K562 (cell line): Measurements from ENCODE around the gene OPA1. TPM values are rescaled to one million over a fixed set of nuclear protein-coding genes. Genes with fewer than 3 reads are reported as not detected.

Source experiments
- DLX4 ChIP-seq: fragments of 250-450 bp; sonication (Bioruptor Pico); IDR thresholded peaks from 2 replicates; pipeline ENCODE4 v1.6.1; 2021; ENCODE audit warnings: mild to moderate bottlenecking
- FOXP4 ChIP-seq: sonication (generic); formaldehyde crosslinking; IDR thresholded peaks from 2 replicates; pipeline ENCODE4 v1.8.0; 2022; ENCODE audit warnings: mild to moderate bottlenecking, missing genetic modification reagents, borderline replicate concordance
- HDAC2 ChIP-seq: fragments of 450-650 bp; IDR thresholded peaks from 2 replicates; pipeline ENCODE4 v1.6.1; 2016; ENCODE audit warnings: mild to moderate bottlenecking
- HDAC8 ChIP-seq: fragments of 450-650 bp; IDR thresholded peaks from 2 replicates; pipeline ENCODE4 v1.6.1; 2016; ENCODE audit warnings: mild to moderate bottlenecking, missing genetic modification characterization, moderate library complexity, missing compliant biosample characterization
- KAT7 ChIP-seq: sonication (generic); formaldehyde crosslinking; IDR thresholded peaks from 2 replicates; pipeline ENCODE4 v1.8.0; 2022; ENCODE audit warnings: missing genetic modification reagents, mild to moderate bottlenecking, borderline replicate concordance
- MNT ChIP-seq, 2 experiments: fragments of 450-650 bp; conservative IDR thresholded peaks; 2 replicates each; pipeline ENCODE4 v1.6.1; 2017; ENCODE audit warnings: mild to moderate bottlenecking in 2 of 2, moderate library complexity in 2 of 2
- NFIX ChIP-seq: fragments of 250-450 bp; sonication (Bioruptor Pico); IDR thresholded peaks from 2 replicates; pipeline ENCODE4 v1.4.0; 2020; ENCODE audit warnings: low read depth, mild to moderate bottlenecking, moderate library complexity
- NONO ChIP-seq, 2 experiments: fragments of 200-400 bp in 1 of 2; fragments of 450-650 bp in 1 of 2; formaldehyde crosslinking in 1 of 2; IDR thresholded peaks; 2 replicates each; pipeline ENCODE4 v1.6.1; 2017; ENCODE audit warnings: low read depth in 2 of 2, mild to moderate bottlenecking in 2 of 2, moderate library complexity in 2 of 2, low read length in 1 of 2
- NR3C1 ChIP-seq: sonication (generic); formaldehyde crosslinking; IDR thresholded peaks from 2 replicates; pipeline ENCODE4 v1.8.1; 2022; ENCODE audit warnings: missing genetic modification reagents
- PHF8 ChIP-seq: fragments of 200-600 bp; sonication (generic); IDR thresholded peaks from 2 replicates; pipeline ENCODE4 v1.6.1; 2012; ENCODE audit warnings: mixed run types, mild to moderate bottlenecking, inconsistent platforms, low read length, moderate library complexity, borderline replicate concordance
- RAD51 ChIP-seq: fragments of 450-650 bp; IDR thresholded peaks from 2 replicates; pipeline ENCODE4 v1.7.1; 2016; ENCODE audit warnings: low read depth, mild to moderate bottlenecking, borderline replicate concordance
- SETDB1 ChIP-seq: IDR thresholded peaks from one replicate; pipeline ENCODE4 v1.6.1; 2012; ENCODE audit warnings: low read length, control low read depth, inconsistent platforms
- SNRNP70 ChIP-seq: fragments of 200-400 bp; formaldehyde crosslinking; optimal IDR thresholded peaks from 2 replicates; pipeline ENCODE3; 2017; ENCODE audit warnings: low read depth, low read length
- SP1 ChIP-seq: sonication (generic); formaldehyde crosslinking; IDR thresholded peaks from 2 replicates; pipeline ENCODE4 v1.8.1; 2022; ENCODE audit warnings: mild to moderate bottlenecking, missing genetic modification reagents
- TAL1 ChIP-seq: fragments of 450-650 bp; IDR thresholded peaks from 2 replicates; pipeline ENCODE4 v1.6.1; 2016; ENCODE audit warnings: mild to moderate bottlenecking
- TOE1 ChIP-seq, 2 experiments: fragments of 450-650 bp in 1 of 2; sonication (generic) in 1 of 2; formaldehyde crosslinking in 1 of 2; IDR thresholded peaks; 2 replicates each; pipeline versions ENCODE4 v1.7.1 to v1.8.0; 2016 to 2022; ENCODE audit warnings: borderline replicate concordance in 2 of 2, mild to moderate bottlenecking in 2 of 2, antibody characterized with exemption in 1 of 2, inconsistent platforms in 1 of 2, low read depth in 1 of 2, missing genetic modification reagents in 1 of 2, moderate library complexity in 1 of 2
- ZKSCAN1 ChIP-seq: fragments of 150-350 bp; IDR thresholded peaks from 2 replicates; pipeline ENCODE4 v1.6.1; 2016; ENCODE audit warnings: low read depth, low read length
- ZNF263 ChIP-seq: sonication (generic); formaldehyde crosslinking; IDR thresholded peaks from 2 replicates; pipeline ENCODE4 v1.8.0; 2022; ENCODE audit warnings: mild to moderate bottlenecking, missing genetic modification reagents, borderline replicate concordance
- ZNF551 ChIP-seq: fragments of 250-450 bp; sonication (Bioruptor Pico); IDR thresholded peaks from 2 replicates; pipeline ENCODE4 v1.5.0; 2021; ENCODE audit warnings: mild to moderate bottlenecking, moderate library complexity
- ZNF766 ChIP-seq: fragments of 200-800 bp; sonication (Bioruptor generic); conservative IDR thresholded peaks from 2 replicates; pipeline ENCODE4 v1.6.1; 2016; ENCODE audit warnings: missing genetic modification characterization, missing compliant biosample characterization
- ZNF77 ChIP-seq: fragments of 250-450 bp; sonication (Bioruptor Pico); IDR thresholded peaks from 2 replicates; pipeline ENCODE4 v1.5.0; 2020
- ZZZ3 ChIP-seq: fragments of 450-650 bp; IDR thresholded peaks from 2 replicates; pipeline ENCODE4 v1.6.1; 2016; ENCODE audit warnings: antibody characterized with exemption, mild to moderate bottlenecking, moderate library complexity
- polyA plus RNA-seq, 8 experiments: library from polyadenylated mRNA; depleted of rRNA in 4 of 8; stranded (reverse) in 5 of 8; unstranded in 3 of 8; fragments of >200 nt; fragmentation: Nextera tagmentation in 2 of 8; fragmentation: Illumina TruSeq in 1 of 8; extraction: Ambion mirVana in 2 of 8; extraction: Trizol in 1 of 8; gene quantifications; 2 replicates each; pipeline versions ENCODE4 v1.2.1 to v1.2.3, GENCODE V29; 2011 to 2014; ENCODE audit warnings: inconsistent platforms in 1 of 8, missing spikeins in 1 of 8
- total RNA-seq, 7 experiments: library from RNA; depleted of rRNA in 6 of 7; stranded (reverse); fragments of >200 nt in 6 of 7; fragmentation: Illumina TruSeq in 2 of 7; extraction: Trizol in 2 of 7; gene quantifications; 2 replicates each; pipeline versions ENCODE4 v1.2.1 to v1.2.3, GENCODE V29; 2011 to 2021; ENCODE audit warnings: low replicate concordance in 1 of 7
- TF ChIP-seq, protein P1 (sequence below): sonication (generic); formaldehyde crosslinking; IDR thresholded peaks from 2 replicates; pipeline ENCODE4 v1.5.0; 2020; ENCODE audit warnings: missing genetic modification reagents

The OPA1 gene
- total and polyA plus RNA-seq, 9 of the 15 experiments (the other 6 are each of a cell fraction or from before 2014, with no cell fraction given), result 19.7 to 127 (median 94.7) TPM

GRCh38 chr3:193590088-193590856 lies 2.7 kb upstream of the OPA1 start (continued):
- TF ChIP-seq, protein P1, sequence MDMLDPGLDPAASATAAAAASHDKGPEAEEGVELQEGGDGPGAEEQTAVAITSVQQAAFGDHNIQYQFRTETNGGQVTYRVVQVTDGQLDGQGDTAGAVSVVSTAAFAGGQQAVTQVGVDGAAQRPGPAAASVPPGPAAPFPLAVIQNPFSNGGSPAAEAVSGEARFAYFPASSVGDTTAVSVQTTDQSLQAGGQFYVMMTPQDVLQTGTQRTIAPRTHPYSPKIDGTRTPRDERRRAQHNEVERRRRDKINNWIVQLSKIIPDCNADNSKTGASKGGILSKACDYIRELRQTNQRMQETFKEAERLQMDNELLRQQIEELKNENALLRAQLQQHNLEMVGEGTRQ (CRISPR knock-in tag), result no peak
- TF ChIP-seq ZNF77 (CRISPR knock-in tag) (no peak), ZKSCAN1 (no peak), NFIX (CRISPR knock-in tag) (peak; percentile 38), NR3C1 (CRISPR knock-in tag) (no peak), TAL1 (no peak), HDAC8 (tag) (peak; percentile 94), MNT (conservative IDR thresholded peaks at IDR 0.05) (no peak), DLX4 (CRISPR knock-in tag) (no peak), RAD51 (no peak), ZNF551 (CRISPR knock-in tag) (no peak), SETDB1 (no peak), SP1 (no peak), PHF8 (no peak), FOXP4 (CRISPR knock-in tag) (no peak), HDAC2 (no peak), ZNF766 (peak; percentile 82), TOE1 (IDR thresholded peaks at IDR 0.05; ENCODE audit: borderline replicate concordance) (no peak; the same call in 1 of the 2 replicates), TOE1 (CRISPR knock-in tag; IDR thresholded peaks at IDR 0.05; ENCODE audit: borderline replicate concordance, low read depth) (no peak), ZNF263 (CRISPR knock-in tag) (no peak), SNRNP70 (no peak), ZZZ3 (no peak), KAT7 (CRISPR knock-in tag) (no peak), NONO (IDR thresholded peaks at IDR 0.05; ENCODE audit: low read depth in 2 of 2, low read length in 1 of 2) (no peak)
